ENCODE results near the gene COLGALT1.

COLGALT1 gene

GRCh38 chr19:17626456-17627015 is 71.1 kb downstream of the COLGALT1 start:
- no peak overlapping the region for H3K27ac ChIP-seq
- TF ChIP-seq, protein P1, sequence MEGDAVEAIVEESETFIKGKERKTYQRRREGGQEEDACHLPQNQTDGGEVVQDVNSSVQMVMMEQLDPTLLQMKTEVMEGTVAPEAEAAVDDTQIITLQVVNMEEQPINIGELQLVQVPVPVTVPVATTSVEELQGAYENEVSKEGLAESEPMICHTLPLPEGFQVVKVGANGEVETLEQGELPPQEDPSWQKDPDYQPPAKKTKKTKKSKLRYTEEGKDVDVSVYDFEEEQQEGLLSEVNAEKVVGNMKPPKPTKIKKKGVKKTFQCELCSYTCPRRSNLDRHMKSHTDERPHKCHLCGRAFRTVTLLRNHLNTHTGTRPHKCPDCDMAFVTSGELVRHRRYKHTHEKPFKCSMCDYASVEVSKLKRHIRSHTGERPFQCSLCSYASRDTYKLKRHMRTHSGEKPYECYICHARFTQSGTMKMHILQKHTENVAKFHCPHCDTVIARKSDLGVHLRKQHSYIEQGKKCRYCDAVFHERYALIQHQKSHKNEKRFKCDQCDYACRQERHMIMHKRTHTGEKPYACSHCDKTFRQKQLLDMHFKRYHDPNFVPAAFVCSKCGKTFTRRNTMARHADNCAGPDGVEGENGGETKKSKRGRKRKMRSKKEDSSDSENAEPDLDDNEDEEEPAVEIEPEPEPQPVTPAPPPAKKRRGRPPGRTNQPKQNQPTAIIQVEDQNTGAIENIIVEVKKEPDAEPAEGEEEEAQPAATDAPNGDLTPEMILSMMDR (conservative IDR thresholded peaks at IDR 0.05): no peak

DNA sequence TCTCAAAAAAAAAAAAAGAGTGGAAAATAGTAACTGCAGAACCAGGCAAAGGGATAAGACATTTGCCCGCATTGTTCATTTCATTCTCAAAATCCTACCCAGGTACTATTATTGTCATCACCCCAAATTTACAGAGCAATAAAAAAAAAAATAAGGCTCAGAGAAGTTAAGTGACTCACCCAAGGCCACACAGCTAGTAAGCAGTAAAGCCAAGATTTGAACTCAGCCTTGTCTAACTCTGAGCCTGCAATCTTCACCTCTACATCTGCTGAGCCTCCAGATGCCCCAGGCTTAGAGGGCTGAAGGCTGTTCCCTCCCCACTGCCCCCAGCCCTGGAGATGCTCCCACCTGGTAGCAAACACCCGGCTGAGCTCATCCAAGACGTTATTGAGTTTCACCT is 71.7 kb downstream of the COLGALT1 start:
- H3K27ac ChIP-seq: no peak overlapping the region
- TF ChIP-seq, protein P1 (conservative IDR thresholded peaks at IDR 0.05): no peak

DNA sequence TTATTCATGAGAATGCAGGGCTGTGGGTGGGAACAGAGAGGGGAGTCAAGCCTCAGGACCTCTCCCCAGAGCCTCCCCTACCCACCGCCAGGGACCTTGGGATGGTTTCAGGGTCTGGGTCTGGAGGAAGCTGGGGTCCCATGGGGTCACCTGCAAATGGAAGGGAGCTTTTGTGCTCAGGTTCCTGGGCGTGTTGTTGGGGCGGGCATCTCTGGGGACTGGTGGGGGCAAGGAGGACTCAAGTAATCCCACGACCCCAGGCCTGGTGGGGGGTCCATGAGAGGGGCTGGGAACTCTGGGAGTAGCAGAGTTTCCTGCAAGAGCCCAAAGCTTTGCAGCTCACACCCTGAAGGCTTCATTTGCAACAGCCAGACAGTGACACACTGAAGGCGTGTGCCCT is 72.5 kb downstream of the COLGALT1 start:
- TF ChIP-seq, protein P1 (conservative IDR thresholded peaks at IDR 0.05): no peak
- no peak overlapping the region for H3K27ac ChIP-seq

GRCh38 chr19:17629760-17630159 is 74.3 kb downstream of the COLGALT1 start:
- no peak overlapping the region for H3K27ac ChIP-seq
- TF ChIP-seq, protein P1 (conservative IDR thresholded peaks at IDR 0.05): no peak

GRCh38 chr19:17632577-17632976 is 77.1 kb downstream of the COLGALT1 start:
- no peak overlapping the region for H3K27ac ChIP-seq
- TF ChIP-seq, protein P1 (conservative IDR thresholded peaks at IDR 0.05): no peak

All from VCaP (cell line).